ENCODE data around the gene FNBP1.

FNBP1 gene

DNA sequence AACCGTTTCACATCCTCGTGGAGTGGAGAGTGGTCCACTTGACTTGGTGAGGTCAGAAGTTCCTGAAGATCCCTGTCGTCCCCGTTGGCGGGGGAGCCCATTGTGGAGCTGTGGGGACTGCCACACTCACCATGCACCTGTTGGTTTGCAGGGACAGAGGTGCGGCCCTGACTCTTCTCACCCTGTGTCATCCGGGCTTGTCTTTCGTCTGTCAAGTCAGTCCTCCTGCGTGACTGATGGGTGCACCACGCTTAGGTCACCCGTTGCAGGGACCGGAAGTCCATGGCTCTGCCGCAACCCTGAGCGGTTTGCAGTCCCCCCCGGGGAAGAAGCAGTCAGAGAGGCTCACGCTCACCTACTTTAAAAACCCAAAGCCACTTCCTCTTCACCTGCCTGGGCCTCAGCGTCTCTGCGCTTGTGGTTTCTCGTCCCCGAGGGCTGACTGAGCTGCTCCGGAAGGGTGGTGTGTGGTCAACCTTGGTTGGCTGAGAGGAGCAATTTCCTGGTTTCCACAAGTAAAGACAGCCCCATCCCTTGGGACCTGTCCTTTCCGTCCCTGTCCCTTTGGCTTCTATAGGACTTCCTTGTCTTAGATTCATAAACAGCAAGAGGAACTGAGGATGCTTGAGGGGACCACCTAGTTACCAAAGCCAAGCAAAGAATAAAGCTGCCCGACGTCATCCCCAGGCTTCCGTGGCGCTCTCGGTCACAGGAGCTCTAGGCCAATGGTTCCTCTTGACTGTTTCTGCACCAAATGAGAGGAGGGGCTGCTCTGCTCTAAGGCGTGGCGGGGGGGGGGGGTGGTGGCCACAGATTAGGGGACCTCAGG, 154.5 kb downstream of the FNBP1 start:
- DNase-seq: no peak

DNA sequence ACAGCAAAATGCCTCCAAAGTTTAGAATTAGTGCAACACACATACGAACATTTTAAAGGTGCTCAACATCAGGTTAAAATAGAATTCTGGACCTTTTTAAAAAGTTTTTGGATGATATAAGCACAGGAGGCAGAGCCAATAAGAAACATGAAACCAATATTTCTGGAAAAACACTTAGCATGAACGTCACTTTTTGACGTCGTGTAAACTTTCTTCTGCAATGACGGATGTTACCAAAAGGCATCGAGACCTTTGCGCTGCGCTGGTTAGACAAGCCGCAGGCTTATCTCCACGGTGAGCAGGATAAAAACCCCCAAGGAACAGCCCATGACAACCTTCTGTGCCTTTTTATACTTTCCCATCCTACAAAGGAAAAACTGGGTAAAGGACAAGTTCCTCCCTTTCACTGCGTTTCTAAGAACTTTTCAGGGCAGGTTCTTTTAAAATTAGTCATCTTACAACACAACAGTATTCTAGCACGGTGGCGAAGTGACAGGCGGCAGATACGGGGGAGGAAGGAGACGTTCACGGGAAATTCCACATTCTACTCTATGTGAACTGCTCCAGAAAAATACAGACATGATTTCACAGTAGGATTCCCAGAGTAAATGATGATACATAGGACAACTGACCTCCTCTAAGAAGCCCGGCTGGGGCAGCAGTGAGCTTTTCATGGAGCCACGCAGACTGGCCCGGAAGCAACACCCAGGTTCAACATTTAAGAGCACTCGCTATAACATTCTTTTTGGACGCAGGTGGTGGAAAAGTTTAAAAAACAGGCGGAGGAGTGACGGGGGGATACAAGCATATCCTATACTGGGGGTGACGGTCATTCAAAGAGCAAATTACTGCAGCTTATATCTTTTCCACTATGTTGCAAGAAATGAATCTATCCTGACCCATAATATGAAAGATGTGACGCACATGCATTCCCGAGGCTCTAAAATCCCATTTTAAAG, 155.4 kb downstream of the FNBP1 start:
- no peak for DNase-seq

DNA sequence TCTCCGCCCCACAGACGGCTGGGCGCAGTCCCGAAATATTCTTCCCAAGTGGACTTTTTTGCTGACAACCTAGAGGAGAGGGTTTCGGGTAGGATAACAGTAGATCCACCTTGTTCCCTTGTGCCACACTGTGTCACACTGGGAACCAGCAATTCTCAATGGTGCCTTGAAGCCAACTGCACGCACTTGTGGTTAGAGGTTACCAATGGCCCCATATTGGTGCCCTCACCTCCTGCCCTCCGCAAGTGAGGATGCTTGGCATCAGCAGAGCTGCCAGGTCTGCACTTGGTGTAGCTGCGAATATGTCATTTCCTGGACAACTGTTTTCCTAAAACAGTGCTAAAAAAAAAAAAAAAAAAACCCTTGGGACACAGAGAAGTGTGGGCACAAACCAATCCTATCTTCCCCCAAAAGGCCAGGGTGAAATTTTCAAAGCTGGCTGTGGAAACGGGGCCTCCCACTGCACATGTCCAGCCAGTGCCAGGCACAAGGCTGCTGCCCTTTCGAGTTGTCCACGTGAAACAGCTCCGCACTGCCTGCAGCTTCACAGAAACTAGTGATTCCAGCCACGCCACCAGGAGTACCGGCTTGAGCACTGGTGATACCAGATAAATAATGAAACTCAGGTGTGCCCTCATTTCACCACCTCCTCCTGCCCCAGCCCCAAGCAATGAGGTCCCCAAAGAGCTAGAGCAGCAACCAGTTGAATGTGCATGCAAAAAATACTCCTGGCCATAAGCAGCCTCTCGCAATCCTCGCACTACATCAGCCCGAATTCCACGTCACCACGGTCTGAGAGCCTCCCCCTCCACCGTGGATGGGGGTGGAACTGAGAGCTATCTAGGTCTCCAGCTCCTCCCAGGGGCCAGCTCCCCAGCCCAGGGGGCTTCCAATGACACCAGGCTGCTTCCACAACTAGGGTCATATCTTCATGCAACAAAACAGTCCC, 156.5 kb downstream of the FNBP1 start:
- no peak for DNase-seq

DNA sequence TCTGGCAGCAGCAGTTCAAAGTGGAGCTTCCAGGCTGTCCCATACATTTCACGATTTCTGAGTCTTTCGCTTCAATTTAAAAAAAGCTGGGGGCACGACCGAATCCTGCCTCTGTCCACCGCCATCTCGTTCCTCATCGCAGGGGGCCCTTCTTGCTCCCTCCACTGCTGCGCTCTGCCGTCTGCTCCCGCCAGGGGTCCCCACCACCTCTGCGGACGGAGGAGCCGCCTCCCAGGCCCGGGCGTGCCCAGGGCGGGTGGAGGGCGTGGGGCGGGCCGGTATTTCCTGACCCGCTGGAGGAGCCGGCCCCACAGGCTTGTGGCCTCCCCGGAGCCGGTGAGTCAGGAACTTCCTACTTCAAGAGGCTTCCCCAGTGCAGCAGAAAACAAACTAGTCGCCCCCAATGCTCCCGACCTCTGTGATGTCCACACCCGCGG, 157.3 kb downstream of the FNBP1 start:
- peak; percentile 21 to 64 for DNase-seq

DNA sequence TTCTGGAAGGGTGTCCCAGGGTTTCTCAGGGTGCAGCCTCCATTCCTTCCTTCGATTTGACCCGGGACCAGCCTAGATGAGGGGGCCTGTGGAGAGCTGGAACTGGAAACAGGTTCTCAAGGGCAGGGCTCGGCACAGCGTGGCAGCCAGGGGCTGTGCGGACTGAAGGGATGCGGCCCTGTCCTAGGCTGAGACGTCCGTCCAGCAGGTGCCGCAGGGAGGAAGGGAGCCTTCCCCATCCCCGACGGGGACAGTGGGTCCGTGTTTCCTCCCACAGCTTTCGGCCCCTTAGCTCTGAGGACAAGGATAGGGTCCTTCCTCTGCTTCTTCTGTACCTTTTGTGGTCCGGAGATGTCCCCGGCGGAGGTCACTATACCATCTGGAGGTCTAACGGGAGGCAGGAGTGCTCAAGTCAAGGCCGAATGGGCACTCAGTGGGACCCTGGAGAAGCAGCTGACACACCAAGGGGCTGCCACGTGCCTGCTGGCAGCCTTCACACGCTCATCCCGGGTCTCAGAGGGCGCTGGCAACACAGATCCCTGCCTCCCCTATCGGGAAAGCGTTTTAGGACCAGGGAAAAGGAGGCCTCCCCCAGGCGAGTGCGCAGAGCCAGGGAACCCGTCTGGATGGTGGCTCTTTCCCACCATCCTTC, 157.8 kb downstream of the FNBP1 start:
- DNase-seq: no peak

DNA sequence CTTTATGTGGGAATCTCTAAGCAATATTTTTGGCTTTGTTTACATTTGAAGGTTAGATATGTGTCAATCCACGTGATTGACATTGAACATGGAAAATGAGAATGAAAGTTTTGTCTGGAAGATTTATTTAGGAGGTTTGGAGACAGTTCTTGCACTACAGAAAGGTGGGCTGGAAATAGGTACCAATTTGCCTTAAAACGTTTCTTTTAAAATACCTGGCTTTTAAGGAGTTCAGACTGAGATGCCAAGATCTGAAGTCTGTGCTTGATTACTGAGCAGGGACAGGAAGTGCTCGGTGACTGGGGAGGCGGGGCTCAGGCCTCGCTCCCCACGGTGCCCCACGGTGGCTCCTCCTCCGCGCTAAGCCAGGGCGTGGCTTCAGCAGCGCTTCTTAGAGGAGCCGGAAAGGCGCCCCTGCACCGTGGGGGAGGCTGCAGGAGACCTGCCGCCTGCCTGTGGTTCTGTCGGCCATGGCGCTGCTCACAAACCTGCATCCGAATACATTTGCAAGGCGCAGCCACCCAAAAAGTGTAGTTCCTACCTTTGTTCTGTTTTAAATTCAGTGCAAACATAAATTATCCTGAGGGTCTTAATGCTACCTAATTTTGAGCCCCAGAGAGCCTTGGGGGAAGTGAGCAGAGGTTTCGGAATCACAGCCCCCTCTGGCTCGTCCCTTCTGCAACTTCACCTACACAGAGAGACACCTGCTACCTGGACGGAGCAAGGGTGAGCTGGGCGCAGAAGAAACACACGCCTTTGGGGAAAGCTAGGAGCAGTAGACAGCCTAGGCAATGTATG, 158.6 kb downstream of the FNBP1 start:
- no peak for DNase-seq

DNA sequence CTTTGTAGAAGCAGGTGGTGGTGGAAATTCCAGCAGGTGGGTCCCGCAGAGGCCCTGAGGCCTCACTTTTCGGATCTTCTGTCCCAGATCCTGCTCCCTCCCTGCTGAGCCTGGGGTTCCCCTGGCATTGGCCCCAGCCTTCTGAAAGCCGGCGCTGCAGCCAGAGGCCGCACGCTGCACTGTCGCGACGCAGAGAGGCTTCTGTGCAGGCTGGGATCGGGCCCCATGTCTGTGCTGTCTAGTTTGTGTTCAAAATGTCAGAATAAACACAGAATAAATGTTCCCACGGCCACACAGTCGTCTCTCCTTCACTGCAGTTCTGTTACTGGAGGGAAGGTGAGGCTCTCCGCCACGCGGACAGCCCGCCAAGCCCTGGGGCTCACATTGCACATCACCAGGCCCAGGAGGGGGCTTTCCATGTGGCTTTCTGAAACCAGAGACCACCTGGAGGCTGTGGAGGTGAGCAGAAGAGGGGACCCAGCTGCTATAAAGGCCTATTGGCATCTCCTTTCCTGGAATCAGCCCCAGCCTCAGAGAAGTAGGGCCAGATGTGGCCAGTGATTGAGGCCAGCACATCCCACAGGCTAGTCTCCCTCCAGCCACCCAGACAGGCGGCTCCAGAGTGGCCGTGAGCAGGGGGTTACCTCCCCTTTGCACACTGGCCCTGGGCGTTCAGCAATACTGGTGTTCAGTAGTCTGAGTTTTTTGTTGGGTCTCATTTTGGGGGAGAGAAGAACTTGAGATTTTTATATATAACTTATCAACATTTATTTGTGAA, 161.3 kb downstream of the FNBP1 start:
- no peak for DNase-seq

DNA sequence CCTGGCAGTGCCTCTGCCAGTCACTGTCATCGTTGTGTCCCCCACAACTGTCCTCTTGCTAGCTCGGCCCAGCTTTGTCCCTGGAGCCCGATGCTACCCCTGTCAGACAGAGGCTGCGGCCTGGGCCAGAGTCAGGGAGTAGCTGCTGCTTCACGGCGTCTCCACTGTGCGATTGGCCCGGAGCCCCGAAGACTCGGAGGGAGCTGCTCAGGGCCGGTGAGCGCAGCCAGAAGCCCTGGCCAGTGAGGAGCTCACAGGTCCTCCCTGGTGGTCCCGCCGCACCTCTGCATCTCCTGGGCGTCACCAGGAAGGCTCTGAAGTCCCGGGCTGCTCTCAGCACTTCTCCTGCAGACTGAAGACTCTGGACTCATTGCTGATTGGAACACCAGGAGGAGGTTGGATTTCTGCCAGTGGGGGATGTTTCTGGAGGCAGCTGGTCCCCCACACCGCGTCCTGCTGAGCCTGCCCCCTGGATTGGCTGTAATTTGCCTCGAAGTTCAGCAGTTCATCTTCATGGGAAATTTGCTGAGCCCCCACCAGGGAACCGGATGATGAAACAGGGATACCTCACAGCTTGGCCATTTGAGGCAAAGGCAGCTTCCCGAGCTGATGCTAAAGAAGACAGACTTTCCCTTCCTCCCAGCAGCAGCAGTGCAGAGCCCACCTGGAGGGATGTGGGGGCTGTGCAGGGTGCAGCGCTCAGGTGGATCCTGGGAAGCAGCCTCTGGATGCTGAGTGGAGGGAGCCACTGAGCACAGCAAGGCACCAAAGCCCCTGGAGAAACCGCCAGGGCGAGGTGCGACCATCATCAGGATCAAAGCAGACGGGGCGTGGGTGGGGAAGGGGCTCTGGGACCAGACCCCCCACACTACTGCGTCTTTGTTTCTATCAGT, 162.1 kb downstream of the FNBP1 start:
- peak in 1 of 2 experiments; percentile 1 for DNase-seq

DNA sequence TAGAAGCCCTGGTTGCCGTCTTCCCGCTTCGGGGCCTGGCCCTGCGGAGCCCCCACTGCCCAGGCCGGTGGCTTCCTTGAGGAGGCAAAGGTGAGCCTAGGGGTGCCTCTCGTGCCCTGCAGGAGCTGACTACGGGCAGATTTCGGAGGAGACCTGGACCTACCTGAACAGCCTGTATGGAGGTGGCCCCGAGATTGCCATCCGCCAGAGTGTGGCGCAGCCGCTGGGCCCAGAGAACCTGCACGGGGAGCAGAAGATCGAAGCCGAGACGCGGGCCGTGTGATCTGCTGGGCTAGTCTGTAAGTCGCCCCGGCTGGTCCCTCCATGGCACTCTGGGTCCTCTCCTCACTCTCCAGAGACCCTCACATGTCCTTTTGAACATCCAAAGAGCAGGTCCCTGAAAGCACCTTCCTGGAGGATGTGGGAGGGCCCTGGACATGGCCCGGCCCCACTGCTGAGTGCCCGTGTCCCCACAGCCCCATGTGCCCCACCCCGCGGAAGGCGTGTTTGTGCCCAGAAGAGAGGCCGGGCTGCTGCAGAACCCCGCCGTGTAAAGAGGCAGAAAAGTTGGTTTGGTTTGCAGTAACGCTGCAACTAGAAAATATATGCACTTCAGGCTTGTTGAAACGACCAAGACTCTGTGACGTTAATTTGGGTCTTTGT, 162.9 kb downstream of the FNBP1 start:
- DNase-seq: no peak

DNA sequence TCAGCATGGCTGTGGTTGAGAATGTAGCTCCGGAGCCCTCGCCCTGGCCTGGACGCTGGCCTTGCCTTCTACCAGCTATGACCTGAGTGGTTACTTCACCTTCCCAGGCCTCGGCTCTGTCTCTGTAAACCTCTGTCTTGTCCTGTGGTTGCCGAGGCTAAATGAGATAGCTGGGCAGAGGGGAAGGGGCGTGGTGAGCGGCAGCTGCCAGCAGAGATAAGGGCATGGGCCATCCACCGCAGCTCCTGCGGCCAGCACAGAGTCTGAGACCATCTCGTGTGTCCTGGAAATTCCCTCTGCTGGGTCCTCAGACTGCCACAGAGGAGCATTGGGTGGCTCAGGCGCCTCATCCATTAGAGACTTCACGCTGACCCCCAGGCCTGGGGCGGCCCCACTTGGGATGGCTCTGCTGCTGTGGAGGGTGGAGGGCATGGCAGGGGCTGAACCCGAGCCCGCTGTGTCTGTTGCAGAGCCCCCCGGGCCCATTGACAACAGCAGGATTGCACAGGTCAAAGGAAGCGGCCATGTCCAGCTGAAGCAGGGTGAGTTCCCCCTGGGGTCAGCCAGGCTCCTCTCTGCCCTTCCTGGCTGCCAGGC, 163.8 kb downstream of the FNBP1 start:
- DNase-seq: no peak

DNA sequence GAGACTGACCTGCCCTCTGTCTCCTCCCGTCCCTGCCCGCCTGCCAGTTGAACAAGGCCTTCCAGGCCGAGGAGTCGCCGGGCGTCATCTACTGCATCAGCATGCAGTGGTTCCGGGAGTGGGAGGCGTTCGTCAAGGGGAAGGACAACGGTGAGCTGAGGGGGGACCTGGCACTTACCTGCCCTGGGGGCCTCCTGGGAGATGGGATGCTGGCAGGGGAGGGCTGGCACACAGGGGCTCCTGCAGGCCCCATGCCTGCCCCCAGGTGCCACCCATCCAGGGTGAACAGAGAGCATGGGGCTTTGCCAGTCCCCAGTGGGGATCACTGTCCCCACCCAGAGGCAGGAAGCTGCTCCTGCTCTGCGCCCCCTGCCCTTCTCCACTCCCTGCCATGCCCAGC, 164.7 kb downstream of the FNBP1 start:
- DNase-seq: no peak

DNA sequence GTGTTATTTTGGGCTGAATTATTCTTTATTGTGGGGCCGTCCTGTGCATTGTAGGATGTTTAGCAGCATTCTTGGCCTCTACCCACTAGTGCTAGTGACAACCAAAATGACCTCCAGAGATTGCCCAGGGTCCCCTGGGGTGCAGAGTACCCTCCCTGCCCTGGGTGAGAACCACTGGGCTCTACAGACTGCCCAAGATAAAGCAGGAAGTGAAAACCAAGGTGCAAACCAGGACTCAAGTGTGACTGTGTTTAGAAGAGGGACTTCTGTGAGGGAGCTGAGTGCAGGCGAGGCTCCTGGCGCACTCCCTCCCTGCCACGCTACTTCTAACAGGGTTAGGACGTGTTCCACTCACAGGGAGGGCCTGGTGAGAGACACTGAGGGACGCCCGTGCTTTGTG, 166.2 kb downstream of the FNBP1 start:
- DNase-seq: no peak

DNA sequence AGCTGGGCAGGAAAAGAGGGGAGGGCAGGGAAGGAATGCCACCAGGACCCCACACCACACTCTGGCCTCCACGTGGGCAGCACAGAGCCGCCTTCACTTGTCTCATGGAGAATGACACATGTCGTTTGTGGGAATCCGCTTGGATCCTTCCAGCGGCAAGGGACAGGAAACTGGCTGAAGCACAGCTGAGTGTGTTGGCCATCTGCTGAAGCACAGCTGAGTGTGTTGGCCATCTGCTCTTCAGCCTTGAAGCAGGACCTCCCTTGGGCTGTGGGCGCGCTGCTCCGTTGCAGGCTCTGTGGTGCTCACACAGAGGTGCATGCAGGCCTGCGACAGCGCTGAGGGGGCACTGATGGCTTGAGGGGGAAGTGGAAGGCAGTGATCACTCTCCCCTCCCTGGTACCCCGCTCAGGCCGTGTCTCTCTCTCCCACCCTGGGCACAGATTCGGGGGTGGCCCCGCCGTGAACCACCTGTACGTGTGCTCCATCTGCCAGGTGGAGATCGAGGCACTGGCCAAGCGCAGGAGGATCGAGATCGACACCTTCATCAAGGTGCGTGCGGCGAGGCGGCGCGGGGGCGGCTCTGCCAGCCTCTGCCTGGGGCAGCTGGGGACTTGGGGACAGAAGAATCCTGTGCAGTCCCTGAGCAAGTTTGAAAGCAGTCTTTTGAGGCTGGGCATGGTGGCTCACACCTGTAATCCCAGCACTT, 167.1 kb downstream of the FNBP1 start:
- peak in 1 of 2 experiments; percentile 40 for DNase-seq

DNA sequence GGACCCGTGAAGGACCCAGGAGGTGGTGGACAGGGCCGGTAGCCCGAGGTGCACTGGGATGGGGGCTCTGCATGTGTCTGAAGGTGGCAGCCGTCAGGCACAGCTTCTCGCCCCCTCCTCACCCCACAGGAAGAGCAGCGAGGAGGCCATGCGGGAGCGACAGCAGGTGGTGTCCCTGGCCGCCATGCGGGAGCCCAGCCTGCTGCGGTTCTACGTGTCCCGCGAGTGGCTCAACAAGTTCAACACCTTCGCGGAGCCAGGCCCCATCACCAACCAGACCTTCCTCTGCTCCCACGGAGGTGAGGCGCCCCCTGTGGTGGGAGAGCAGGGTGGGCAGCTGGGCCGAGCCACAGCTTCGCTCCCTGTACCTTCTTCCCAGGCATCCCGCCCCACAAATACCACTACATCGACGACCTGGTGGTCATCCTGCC, 167.8 kb downstream of the FNBP1 start:
- no peak for DNase-seq

DNA sequence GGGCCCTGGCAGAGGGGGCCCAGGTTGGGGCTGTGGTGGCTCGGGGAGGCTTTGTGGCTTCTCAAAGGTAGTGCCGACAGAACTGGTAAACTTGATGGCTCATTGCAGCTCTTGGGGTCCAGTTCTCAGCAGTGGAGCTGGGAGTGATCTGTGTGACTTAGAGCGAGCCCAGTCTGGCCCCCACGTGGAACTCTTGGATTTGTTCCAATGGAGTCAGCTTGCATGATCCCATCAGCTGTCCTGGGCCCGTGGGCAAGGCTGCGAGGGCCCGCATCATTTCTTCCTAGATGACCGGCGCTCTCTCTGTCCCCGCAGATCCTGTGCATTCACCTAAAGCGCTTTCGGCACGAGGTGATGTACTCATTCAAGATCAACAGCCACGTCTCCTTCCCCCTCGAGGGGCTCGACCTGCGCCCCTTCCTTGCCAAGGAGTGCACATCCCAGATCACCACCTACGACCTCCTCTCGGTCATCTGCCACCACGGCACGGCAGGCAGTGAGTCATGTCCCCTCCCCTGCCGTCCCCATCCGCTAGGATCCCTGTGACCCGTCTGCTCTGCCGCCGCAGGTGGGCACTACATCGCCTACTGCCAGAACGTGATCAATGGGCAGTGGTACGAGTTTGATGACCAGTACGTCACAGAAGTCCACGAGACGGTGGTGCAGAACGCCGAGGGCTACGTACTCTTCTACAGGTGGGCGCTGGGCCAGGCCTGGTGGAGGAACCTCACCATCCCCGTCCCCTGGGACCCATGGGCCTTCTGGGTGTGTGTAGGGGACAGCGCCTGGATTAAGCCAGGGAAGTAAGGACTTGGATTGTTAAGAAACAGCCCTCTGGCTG, 168.5 kb downstream of the FNBP1 start:
- DNase-seq: no peak

DNA sequence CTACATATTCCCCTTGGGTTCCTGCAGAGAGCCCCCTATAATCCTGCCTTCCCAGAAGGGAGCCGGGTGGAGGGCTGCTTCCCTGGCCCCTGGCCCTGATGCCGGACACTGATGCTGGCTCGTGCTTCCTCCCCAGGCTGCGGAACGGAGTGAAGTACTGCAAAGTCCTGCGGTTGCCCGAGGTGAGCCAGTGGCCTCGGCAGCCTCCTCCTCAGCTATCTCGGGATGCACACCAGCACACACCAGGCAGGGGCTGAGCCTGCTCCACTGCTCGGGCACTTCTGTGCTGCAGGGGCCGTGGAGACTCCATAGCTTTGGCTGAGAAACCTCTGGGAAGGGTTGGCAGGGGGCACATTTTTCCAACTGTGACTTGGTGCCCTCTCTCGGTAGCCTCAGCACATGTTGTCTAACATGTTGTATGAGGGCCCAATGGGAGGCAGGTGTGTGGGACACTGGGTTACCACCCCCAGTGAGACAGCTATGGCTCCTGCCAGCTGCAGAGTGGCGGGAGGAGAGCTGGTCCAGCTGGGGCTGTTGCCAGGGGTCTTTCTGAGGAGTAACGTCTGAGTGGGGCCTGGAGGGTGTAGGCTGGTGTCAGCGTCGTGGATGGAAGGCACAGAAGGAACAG, 169.3 kb downstream of the FNBP1 start:
- no peak for DNase-seq

Data from NCI-H446 (cell line).